ENCODE data around the gene SORBS2.

GRCh38 chr4:185654311-185654710 is 157.7 kb downstream of the SORBS2 start:
- TF ChIP-seq CTCF (IDR thresholded peaks at IDR 0.05; ENCODE audit: borderline replicate concordance, extremely low read depth, low read length, poor library complexity, severe bottlenecking) (no peak), EZH2 (IDR thresholded peaks at IDR 0.05; ENCODE audit: borderline replicate concordance, low read depth, low read length, severe bottlenecking) (no peak)

All from DND-41 (cell line).